ENCODE results near the gene PKM.

Gene PKM

DNA sequence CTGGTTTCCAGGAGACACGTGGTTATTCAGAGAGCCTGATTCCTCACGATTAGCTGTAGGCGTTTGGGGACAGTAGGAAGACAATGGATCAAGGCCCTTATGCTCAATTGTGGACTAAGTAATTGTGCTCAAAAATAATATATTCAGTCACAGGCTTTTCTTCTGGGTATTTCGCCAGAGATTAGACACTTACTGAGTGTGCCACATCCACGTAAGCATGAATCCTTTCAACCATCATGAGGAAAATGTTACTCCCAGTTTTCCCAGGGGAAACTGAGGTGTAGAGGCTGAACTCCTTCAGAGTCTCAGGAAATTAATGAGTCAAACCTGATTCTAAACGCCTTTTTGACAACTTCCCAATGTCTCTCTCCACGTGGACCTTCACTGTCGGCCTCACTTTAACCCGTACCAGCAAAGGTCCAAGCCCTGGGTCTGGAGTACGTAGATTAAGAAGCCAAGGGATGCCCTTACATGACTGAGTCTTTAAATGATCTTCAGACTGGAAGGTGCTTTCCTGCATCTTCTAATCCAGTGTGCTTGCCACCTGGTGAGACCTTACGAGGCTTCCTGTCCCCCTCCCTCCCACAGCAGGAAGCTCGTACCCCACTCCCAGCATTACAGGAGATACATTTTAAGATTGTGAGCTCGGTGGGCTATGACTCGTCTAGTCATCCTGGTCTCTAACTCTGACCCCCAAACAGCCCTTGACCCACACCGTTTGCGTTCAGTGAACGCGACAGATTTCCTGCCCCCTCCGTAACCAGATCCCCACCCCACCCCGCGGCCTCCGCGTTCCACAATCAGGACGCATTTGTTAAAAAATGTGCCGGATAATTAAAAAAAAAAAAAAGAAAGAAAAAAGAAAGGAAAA lies 1.7 kb downstream of the PKM start:
- peak overlapping the region; percentile 75 to 91 for H3K4me3 ChIP-seq (replicated peaks in 1 of 2; ENCODE audit: low read depth in 2 of 2, low read length in 2 of 2)
- peak; percentile 65 to 86 for DNase-seq (ENCODE audit: low read depth in 2 of 2)
- TF ChIP-seq CTCF (IDR thresholded peaks at IDR 0.05; ENCODE audit: low read depth, low read length) = no peak

DNA sequence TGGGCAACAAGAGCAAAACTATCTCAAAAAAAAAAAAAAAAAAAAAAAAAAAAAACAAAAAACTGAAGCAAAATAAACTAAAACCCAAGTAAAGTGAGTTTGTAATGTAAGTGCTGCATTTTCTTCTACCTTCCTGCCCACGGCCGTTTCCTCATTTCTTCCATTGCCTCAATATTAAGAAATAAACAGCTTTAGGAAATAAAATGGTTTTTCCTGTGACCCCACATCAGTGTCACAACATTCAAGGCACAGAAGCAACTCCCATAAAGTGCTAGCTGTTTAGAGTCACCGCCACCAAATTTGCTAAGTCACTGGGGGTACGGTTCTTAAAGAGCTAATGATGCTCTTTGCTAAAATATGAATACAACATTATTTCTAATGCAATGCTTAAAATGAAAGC lies 3.3 kb downstream of the PKM start:
- peak in 1 of 2 donors; percentile 46 for DNase-seq (ENCODE audit: low read depth in 2 of 2)
- H3K4me3 ChIP-seq (replicated peaks in 1 of 2; ENCODE audit: low read depth in 2 of 2, low read length in 2 of 2) = peak overlapping the region; percentile 75 to 91
- no peak for TF ChIP-seq CTCF (IDR thresholded peaks at IDR 0.05; ENCODE audit: low read depth, low read length)

DNA sequence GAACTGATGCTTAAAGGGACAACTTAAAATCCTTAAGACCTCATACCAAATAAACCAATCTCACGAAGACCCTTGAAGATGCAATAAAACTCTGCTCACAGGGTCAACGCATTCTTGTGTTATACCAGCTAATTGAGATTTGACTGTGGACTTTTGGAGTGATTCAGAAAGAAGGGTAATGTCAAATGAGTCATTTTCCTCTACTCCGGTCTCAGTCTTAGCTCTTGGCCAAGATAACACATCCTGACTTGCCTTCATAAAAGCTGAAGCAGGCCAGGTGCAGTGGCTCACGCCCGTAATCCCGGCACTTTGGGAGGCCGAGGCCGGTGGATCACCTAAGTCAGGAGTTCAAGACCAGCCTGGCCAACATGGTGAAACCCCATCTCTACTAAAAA lies 3.8 kb downstream of the PKM start:
- peak; percentile 83 to 93 for DNase-seq (ENCODE audit: low read depth in 2 of 2)
- H3K4me3 ChIP-seq (replicated peaks in 1 of 2; ENCODE audit: low read depth in 2 of 2, low read length in 2 of 2) = peak overlapping the region in 1 of 2 donors; percentile 75
- no peak for TF ChIP-seq CTCF (IDR thresholded peaks at IDR 0.05; ENCODE audit: low read depth, low read length)

GRCh38 chr15:72223278-72223677 lies 7.7 kb downstream of the PKM start:
- DNase-seq (ENCODE audit: low read depth in 2 of 2) = no peak
- no peak overlapping the region for H3K4me3 ChIP-seq (replicated peaks in 1 of 2; ENCODE audit: low read depth in 2 of 2, low read length in 2 of 2)
- no peak for TF ChIP-seq CTCF (IDR thresholded peaks at IDR 0.05; ENCODE audit: low read depth, low read length)

GRCh38 chr15:72222393-72222792 lies 8.6 kb downstream of the PKM start:
- no peak for TF ChIP-seq CTCF (IDR thresholded peaks at IDR 0.05; ENCODE audit: low read depth, low read length)
- peak; percentile 39 to 48 for DNase-seq (ENCODE audit: low read depth in 2 of 2)
- no peak overlapping the region for H3K4me3 ChIP-seq (replicated peaks in 1 of 2; ENCODE audit: low read depth in 2 of 2, low read length in 2 of 2)

DNA sequence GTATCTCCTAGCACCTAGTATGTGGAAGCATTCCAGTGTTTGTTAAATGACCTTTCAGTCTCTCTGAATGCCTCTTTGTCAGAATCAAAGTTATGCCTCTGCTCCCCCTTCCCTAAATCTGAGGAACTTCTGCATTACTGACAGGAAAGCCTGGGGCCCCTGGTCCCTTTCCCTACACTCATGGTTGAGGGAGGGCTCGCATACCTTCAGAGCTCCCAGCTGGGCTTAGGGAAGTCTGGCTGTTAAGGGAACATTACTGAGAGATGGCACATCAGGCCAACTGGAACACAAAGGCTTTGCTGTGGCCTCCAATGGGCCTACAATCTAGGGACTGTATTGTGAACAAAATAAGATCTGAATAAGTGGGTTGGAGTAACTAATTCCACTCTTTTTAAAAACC lies 10.3 kb downstream of the PKM start:
- DNase-seq (ENCODE audit: low read depth in 2 of 2) = no peak
- no peak for TF ChIP-seq CTCF (IDR thresholded peaks at IDR 0.05; ENCODE audit: low read depth, low read length)
- no peak overlapping the region for H3K4me3 ChIP-seq (replicated peaks in 1 of 2; ENCODE audit: low read depth in 2 of 2, low read length in 2 of 2)

Measured in cardiac fibroblast (primary cell).